NCI-H128 (cell line): ENCODE measurements around the gene AKAP6.

Source experiments
- DNase-seq: peaks from one replicate; lab custom pipeline; 2025; ENCODE audit not compliant: unreplicated experiment; lab: John Stamatoyannopoulos, UW

AKAP6 gene

GRCh38 chr14:32330351-32331111, 1.4 kb downstream of the AKAP6 start:
- no peak for DNase-seq

GRCh38 chr14:32331206-32331605, 2.1 kb downstream of the AKAP6 start:
- no peak for DNase-seq

GRCh38 chr14:32332415-32333316, 3.6 kb downstream of the AKAP6 start:
- DNase-seq = no peak

- DNase-seq = no peak
Observed at GRCh38 chr14:32336702-32337101, 7.6 kb downstream of the AKAP6 start.

- DNase-seq = no peak
Observed at GRCh38 chr14:32337759-32338158, 8.7 kb downstream of the AKAP6 start.

- no peak for DNase-seq
Observed at GRCh38 chr14:32339188-32339587, 10.1 kb downstream of the AKAP6 start.

- no peak for DNase-seq
Observed at GRCh38 chr14:32341947-32342846, 13.1 kb downstream of the AKAP6 start.

- DNase-seq = no peak
Observed at GRCh38 chr14:32342847-32343194, 13.7 kb downstream of the AKAP6 start.

- no peak for DNase-seq
Observed at GRCh38 chr14:32343926-32344430, 14.9 kb downstream of the AKAP6 start.

GRCh38 chr14:32345311-32345791, 16.3 kb downstream of the AKAP6 start:
- no peak for DNase-seq

- DNase-seq = no peak
Observed at GRCh38 chr14:32349322-32349721, 20.2 kb downstream of the AKAP6 start.

GRCh38 chr14:32350020-32350419, 20.9 kb downstream of the AKAP6 start:
- no peak for DNase-seq

- no peak for DNase-seq
Observed at GRCh38 chr14:32352631-32353030, 23.5 kb downstream of the AKAP6 start.

GRCh38 chr14:32354716-32355115, 25.6 kb downstream of the AKAP6 start:
- DNase-seq = no peak

- DNase-seq = no peak
Observed at GRCh38 chr14:32358781-32359180, 29.7 kb downstream of the AKAP6 start.

GRCh38 chr14:32361674-32362073, 32.6 kb downstream of the AKAP6 start:
- no peak for DNase-seq

GRCh38 chr14:32363761-32364160, 34.7 kb downstream of the AKAP6 start:
- no peak for DNase-seq

GRCh38 chr14:32364941-32365340, 35.8 kb downstream of the AKAP6 start:
- no peak for DNase-seq

- DNase-seq = no peak
Observed at GRCh38 chr14:32366256-32366879, 37.3 kb downstream of the AKAP6 start.

- peak; percentile 6 for DNase-seq
Observed at GRCh38 chr14:32366986-32367385, 37.9 kb downstream of the AKAP6 start.
